ENCODE measurements around the gene EFCAB10.
"Not testable (repeated sequence)": the region's sequence is repeated elsewhere in the genome, so short reads cannot be mapped to it uniquely, and the experiment has no call there.

Gene EFCAB10

DNA sequence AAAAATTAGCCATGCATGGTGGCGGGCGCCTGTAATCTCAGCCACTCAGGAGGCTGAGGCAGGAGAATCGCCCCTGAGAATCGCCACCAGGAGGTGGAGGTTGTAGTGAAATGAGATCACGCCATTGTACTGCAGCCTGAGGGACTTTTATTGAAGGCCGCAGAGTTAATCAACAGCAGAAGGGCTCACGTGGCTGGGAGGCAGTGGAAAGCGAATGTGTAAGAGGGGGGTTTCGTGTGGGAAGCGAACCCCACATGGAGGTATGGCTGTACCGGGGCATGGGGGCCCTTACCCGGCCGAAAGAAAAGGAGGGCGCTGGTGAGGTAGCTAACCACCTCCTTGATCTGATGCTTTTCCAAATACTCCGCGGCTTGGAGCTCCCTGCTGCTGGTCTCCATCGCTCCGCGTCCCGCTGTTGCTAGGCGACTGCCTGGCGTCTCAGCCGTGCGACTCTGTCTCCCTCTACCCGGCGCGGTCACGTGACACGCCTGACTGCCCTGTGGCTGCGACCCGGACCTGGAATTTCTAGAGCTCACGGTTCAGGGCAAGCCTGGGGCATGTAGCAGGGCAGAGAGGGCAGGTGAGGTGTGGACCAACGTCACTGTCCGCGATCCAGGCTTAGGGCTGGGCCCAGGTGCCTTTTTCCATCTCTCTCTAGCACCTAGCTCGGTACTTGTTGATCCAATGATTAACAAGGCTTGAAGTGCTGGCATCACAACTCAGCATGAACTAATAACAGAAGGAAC lies at the start of gene EFCAB10:
Gene EFCAB10, minus strand, starts transcription at position 428 of the 746 bp plus-strand sequence. Its CDS starts 30 bp downstream, at position 398.
- DNase-seq (ENCODE audit: low read depth): peak; percentile 72

DNA sequence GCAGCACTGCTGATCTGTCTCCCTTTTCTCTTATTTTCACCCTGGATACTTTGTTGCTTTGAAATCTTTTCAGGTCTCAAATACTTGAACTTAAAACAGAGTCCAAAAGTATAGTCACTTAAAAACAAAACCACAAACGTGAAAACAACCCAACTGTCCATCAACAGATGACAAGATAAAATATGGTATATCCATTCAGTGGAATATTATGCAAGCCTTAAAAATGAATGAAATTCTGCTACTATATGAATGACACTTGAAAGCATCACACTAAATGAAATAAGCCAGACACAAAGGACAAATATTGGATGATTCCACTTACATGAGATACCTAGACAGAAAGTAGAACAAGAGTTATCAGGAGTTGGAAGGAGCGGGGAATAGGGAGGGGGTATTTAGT lies 44.7 kb upstream of the EFCAB10 start:
- no peak for DNase-seq (ENCODE audit: low read depth)

DNA sequence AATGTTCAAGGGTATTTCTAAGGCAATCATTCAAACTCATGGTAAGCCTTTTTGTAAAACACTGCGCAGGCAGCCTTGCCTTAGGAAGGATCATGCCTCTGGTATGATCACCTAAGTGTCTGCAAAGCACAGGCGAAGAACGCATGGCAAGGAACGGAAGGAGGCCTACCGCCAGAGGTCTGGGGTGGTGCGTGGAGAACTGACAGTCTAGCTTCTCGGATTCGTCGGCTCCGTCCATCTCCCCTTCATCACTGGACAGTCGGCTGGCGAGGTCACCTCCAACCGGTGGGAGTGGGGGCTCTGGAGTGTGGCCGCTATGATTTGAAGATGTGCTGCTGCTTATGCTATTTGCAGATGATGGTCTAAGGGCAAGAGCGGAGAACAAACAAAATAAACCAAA lies 42.6 kb upstream of the EFCAB10 start:
- DNase-seq (ENCODE audit: low read depth): no peak

DNA sequence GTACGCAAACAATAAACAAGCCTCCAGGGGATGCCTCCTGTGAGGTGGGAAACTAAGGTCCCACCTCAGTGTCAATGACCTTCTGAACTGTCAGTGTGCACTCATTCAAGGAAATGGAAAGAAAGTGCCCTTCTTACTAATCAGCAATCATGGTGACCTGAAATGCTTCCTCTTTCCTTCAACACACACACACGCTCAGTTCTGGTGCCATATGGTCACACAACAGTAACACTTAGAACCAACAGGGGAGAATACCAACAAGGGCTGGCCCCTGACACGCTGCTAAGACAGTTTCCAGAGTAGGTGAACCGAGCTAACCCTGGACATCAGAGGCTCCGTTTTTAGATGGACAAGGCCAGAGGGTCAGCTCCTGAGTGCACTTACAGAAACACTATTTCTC lies 42.1 kb upstream of the EFCAB10 start:
- no peak for DNase-seq (ENCODE audit: low read depth)

DNA sequence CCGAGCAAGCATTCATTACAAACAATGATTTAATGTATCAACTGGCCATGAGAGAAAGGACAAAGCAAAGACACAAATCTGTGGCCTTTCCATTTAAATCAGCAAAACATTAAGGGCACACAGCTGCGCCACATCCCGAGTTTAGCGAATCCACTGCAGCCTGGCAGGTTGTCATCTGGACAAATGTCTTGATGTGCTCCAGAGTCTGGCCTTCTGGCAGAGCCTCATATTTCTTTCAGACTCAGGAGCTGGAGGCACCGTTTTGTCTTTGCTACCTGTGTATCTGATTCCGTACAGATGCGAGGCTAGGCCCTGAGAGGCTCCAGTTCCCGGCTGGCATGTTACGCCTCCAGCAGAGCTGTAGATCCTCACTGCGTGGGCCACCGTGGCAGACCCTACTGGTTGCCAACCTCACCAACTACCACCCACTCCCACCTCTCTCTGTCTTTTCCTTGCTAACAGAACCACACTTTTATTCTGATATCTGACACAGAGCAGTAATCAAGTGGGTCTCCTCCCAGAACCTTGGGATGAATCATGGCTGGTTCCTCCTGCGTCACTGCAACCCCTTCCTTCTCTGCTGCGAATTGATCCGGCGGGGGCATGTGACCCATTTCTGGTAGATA lies 40.9 kb upstream of the EFCAB10 start:
- no peak for DNase-seq (ENCODE audit: low read depth)

GRCh38 chr7:105621617-105622016 lies 40.3 kb upstream of the EFCAB10 start:
- DNase-seq (ENCODE audit: low read depth): peak; percentile 43

DNA sequence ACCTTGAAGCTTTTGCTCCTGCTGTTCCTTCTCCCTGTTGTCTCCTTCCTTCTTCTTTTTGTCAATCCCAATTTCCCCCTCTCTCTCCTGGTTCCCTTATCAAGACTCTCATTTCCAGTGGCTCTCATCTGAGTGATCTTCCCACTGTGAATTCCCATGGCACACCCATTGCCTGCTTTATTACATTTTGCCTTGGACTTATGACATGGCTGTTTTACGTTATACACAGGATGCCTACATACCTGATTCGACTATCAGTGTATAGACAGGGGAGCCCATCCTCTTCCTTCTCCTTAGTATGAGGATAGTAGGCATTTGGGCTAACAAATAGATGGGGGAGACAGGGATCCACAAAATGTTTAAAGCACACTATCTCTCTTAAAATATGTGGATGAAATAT lies 39.9 kb upstream of the EFCAB10 start:
- DNase-seq (ENCODE audit: low read depth): no peak

DNA sequence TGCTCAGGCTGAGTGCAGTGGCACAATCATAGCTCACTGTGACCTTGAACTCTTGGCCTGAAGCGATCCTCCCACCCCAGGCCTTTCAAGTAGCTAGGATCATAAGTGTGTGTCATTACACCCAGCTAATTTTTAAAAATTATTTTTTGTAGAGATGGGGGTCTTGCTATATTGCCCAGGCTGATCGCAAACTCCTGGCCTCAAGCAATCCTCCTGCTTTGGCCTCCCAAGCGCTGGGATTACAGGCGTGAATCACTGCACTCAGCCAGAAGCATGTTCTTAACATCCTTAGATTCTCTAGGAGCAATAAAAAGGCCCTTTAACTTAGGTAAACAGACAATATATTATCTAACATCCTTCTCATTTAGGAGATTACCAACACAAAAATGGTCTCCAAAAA lies 38.3 kb upstream of the EFCAB10 start:
- no peak for DNase-seq (ENCODE audit: low read depth)

DNA sequence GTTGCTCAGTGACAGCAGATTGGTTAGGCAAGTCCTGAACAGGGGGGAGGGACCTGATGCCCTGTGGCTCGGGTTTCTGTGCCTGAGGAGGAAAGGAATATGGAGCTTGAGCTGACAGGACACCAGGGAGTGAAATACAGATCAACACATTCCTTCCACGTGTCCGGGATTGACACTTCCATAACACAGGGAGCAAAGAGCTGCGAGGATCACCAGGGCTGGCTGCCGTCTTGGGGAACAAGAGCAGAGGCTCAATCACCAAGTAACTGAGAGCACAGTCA lies 36.7 kb upstream of the EFCAB10 start:
- DNase-seq (ENCODE audit: low read depth): no peak

- no peak for DNase-seq (ENCODE audit: low read depth)
Observed at GRCh38 chr7:105617280-105618015, 36.2 kb upstream of the EFCAB10 start.

DNA sequence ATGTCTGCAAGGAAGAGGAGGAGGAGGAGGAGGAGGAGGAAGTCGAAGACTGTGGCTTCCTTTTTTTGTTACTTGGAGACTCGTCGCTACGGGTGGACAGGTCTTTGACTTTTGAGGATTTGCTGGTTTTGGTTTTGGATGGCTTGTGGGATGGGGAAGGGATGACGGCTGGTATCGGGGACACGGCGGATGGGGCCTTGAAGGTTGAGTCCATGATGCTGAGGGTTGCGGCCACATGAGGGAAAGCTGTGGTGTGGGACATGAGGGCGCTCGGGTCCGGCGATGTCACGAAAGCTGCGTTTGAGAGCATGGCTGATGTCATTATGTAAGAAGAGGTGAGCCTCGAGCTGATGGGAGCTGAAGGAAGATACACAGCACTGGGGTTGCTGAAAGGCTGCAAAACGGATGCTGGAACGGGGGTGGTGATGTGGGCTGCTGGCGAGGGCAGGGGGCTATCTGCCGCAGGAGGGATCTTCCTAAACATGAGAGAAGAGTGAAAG lies 33.1 kb upstream of the EFCAB10 start:
- no peak for DNase-seq (ENCODE audit: low read depth)

DNA sequence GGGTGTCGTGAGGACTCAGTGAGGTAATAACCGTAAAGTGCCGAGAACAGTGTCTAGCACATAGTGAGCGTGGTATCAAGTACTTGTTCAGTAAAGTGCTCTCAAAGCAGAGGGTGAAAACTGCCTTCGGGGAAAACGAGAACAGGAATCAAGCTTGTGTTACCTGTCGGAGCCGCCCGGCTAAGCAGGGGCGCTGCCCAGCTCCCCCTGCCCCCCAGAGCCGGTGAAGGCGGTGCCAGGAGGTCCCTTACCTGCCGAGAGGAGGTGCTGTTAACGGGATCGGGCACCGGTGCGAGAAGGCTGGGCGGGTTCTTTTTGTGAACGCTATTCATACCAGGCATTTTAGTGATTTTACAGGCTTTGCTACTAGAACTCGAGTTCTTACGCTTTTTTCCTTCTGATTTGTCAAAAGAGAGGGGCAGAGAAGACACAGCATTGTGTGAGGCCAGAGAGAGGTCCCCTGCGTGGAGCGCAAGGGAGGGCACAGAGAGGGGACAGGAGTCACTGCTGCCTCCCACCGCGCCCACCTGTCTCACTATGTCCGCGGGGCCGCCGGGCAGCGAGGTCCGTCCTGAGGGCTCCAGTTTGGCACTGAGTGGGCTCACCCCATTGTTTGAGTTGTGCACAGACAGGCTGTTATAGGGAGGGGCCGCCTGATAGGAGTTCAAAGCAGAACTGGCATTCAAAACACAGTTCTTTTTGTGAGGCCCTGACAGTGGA lies 32.5 kb upstream of the EFCAB10 start:
- no peak for DNase-seq (ENCODE audit: low read depth)

DNA sequence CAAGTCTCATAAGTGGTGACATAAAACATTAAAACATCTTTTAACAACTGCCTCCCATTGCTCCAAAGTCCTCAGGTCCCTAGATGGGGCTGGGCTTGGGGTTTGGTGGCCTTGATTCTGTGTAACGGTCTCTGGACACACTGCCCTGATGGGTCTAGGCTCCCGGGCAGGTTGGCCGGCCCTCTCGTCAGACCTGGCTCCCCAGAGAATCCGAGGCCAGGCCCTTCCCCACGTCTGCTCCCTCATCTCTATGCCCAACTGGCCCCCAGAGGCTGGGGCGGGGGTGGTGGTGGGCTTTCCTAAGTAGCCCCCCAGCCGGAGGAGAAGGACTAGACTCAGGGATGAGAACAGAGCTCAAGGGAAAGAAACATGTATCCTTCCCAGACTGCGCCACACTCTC lies 31.5 kb upstream of the EFCAB10 start:
- no peak for DNase-seq (ENCODE audit: low read depth)

DNA sequence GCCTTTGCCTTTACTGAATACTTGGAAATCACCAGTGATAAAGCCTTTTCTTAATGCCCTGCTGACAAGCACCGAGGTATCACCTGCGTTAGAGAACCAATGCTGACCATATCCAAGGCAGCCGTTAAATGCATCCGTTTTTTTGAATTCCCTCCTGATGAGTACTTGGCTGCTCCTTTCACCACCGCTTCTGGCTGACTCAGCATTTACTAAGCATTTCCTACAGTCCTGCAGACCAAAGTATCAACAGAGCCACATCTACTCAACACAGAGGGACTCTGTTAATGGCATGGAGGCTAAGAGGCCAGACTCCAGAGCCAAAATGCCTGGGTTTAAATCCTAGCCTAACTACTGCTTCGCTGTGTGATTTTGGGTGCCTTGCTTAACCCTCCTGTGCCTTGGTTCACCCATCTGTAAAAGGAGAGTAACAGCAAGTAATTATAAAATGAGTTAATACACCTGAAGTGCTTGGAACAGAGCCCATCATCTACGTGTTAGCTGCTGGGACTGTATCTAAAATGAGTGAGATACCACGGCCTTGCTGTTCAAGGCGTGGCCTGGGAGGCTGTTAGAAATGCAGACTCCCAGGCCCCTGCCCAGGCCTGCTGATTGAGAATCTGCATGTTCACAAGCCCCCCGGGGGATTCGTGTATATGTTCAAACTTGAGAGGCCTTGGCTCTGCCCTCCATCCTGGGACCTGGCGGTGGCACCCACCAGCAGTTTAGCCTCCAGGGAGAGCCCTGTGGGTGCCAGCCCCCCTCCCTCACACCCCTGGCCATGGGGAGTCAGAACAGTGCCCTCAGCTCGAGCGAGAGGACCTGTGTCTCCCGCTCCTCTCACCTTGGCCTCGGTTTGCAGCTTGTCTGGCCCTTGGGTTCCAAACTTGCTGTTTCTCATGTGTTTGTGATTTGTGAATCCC lies 30.8 kb upstream of the EFCAB10 start:
- no peak for DNase-seq (ENCODE audit: low read depth)

DNA sequence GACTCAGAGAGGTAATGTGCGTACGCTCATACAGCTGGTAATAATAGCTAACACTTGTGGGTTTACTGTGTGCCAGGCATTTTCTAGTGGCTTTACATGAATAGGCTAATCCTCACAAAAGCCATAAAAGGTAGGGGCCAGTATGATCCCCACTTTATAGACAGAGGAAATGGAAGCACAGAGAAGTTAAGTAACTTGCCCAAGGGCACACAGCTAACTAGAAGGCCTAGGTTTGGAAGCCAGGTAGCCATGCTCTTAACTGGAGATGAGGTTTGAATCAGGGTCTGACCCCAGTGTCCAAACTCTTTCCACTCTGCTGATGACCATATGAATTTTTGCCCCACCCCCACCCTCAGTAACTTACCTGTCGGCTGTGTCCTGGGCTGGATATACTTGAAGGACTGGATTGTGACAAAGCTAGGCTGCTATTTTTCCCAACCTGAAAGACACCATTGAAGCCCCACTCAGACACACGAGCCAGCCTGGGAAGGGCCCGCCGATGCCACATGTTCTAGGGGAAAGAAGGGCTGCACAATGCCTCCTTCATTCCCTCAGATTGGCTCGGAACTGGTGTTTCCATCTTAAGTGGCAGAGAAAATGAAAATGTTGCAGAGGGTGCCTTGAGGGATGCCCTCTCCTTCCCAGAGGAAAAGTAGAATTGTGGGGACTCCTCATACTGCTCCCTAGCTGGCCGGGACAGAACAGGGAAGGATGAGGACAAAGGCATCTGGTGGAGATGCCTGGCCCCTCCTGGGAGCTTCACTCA lies 29.1 kb upstream of the EFCAB10 start:
- DNase-seq (ENCODE audit: low read depth): no peak

DNA sequence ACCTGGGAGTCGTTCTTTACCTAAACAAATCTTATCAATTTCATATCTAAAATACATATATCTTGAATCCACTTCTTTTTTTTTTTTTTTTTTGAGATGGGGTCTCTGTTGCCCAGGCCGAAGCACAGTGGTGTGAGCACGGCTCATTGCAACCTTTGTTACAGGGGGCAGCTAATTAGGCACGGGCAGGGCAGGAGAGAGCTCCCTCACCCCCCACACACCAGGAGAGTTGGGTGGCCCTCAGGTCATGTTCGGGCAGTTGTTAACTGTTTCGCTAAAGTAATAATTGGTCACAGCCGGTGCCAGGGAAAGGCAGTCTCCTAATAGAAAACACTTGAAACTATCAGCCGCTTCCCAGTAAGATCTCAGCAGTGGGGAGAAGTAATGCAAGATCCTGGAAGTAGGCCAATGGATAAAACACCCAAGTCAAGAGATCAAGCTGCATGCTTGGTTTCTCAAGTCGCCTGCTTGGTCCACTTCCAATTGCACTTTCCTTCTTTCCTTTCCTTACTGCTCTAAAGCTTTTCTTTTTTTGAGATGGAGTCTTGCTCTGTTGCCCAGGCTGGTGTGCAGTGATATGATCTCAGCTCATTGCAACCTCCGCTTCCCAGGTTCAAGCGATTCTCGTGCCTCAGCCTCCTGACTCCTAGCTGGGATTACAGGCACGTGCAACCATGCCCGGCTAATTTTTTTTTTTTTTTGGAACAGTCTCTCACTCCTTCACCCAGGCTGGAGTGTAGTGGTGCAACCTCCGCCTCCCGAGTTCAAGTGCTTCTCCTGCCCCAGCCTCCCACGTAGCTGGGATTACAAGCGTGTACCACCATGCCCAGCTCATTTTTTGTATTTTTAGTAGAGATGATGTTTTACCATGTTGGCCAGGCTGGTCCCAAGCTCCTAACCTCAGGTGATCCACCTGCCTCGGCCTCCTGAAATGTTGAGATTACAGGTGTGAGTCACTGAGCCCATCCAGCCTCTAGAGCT lies 21.3 kb upstream of the EFCAB10 start:
- DNase-seq (ENCODE audit: low read depth): peak; percentile 73

DNA sequence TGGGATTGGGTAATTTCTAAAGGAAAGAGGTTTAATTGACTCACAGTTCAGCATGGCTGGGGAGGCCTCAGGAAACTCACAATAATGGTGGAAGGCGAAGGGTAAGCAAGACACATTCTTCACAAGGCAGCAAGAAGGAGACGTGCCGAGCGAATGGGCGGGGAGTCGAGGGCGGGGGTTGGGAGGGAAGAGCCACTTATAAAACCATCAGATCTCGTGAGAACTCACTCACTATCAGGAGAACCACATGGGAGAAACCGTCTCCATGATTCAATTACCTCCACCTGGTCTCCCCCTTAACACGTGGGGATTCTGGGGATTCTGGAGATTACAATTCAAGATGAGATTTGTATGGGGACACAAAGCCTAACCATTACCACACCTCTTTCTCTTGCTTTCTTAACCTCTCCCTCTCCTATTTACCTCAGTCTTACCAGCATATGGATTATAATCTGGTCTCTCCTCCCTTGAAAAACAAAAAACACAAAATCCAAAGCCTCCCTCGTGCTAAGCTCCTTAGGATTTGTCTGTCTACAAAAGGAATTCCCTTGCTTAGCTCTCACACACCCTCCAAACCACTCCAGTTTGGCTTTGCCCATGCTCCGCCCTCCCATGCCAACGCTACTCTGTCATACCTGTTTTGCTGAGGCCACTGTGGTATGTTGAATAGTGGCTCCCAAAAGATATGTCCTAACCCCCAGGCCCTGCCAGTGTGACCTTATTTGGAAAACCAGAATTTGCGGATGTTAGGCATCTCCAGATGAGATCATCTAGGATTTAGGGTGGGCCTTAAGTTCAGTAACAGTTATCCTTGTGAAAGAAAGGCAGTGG lies 19.6 kb upstream of the EFCAB10 start:
- DNase-seq (ENCODE audit: low read depth): peak; percentile 51

DNA sequence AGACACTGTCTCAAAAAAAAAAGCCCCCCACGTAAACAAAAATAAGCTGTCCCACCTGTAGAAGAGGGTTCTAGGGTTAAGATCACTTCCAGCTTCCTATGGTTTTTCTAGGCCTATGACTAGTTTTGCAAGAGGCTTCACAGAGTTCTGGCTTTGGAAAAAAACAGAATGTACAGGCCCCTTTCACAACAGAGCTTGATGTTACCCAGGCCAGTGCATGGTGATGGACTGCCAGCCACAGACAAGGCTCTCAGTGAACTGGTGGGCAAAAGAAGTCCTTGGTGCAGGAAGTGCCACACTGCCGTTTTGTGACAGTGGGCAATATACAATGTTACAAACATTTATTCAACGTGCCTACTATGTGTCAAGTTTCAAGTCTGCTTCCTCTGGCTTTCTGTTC lies 18.3 kb upstream of the EFCAB10 start:
- no peak for DNase-seq (ENCODE audit: low read depth)

DNA sequence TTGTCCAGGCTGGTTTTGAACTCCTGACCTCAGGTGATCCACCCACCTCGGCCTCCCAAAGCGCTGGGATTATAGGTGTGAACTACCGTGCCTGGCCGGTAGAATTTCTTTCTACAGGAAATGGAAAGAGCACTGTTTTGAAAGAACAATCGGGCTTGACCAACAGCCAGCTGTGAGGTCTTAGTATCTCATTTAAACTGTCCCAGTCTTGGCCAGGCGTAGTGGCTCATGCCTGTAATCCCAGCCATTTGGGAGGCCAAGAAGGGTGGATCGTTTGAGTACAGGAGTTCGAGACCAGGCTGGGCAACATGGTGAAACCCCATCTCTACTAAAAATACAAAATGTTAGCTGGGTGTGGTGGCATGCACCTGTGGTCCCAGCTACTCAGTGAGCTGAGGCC lies 17.8 kb upstream of the EFCAB10 start:
- not testable (repeated sequence) for DNase-seq (ENCODE audit: low read depth)

All from EH (cell line).